Astrocyte (in vitro differentiated cells and primary cell): ENCODE results near the gene DDAH1.

Source experiments
- EZH2 ChIP-seq: IDR thresholded peaks from 2 replicates; pipeline ENCODE4 v1.6.1; 2012; ENCODE audit warnings: mild to moderate bottlenecking, low read length, inconsistent platforms; ENCODE audit not compliant: insufficient read depth
- TF ChIP-seq, protein P1 (sequence below): IDR thresholded peaks from 2 replicates; pipeline ENCODE4 v1.5.1; 2011; ENCODE audit warnings: low read depth, mild to moderate bottlenecking, inconsistent platforms, low read length, moderate library complexity; ENCODE audit not compliant: insufficient read depth

DNA sequence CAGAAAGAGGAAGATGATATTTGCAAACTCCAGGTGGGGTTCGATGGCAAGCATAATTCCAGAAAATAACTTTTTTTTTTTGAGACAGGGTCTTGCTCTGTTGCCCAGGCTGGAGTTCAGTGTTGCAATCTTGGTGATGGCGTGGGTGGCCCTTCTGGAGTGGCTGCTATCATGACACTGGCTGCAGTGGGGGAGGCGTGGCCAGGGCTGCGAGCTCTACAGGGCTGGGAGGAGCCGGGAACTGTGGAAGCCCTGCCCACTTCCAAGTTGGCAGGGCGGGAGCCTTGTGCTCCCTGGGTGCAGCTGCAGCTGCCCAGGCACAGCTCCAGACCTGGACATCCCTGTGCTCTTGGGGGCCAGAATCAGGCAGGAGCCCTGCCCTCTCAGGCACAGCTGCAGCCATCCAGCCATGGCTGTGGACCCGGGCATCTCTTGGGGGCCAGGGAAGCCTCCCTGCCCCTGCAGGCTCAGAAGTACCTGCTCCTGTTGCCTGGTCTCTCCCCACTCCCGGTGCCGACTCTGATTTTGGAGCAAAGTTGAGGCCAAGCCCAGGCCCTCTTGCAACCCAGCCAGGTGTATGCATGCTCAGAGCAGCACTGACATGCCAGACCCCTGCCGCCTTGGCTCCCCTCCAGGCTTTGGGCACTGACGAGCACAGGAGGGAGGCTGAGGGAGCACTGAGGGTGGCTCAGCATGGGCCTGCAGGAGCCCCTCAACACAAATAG, 181.3 kb downstream of the DDAH1 start:
- no peak for TF ChIP-seq EZH2
- TF ChIP-seq, protein P1, sequence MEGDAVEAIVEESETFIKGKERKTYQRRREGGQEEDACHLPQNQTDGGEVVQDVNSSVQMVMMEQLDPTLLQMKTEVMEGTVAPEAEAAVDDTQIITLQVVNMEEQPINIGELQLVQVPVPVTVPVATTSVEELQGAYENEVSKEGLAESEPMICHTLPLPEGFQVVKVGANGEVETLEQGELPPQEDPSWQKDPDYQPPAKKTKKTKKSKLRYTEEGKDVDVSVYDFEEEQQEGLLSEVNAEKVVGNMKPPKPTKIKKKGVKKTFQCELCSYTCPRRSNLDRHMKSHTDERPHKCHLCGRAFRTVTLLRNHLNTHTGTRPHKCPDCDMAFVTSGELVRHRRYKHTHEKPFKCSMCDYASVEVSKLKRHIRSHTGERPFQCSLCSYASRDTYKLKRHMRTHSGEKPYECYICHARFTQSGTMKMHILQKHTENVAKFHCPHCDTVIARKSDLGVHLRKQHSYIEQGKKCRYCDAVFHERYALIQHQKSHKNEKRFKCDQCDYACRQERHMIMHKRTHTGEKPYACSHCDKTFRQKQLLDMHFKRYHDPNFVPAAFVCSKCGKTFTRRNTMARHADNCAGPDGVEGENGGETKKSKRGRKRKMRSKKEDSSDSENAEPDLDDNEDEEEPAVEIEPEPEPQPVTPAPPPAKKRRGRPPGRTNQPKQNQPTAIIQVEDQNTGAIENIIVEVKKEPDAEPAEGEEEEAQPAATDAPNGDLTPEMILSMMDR, result no peak
